Measurements from ENCODE around the gene PAX3.

- TF ChIP-seq CTCF (IDR thresholded peaks at IDR 0.05), result no peak
- no peak for TF ChIP-seq POLR2A (IDR thresholded peaks at IDR 0.05)
Measured at GRCh38 chr2:222238072-222238471, 60.7 kb downstream of the PAX3 start.

Measured in Peyer's patch (tissue), 4 donors.